Measurements from ENCODE around the gene AGRP.
A peak's percentile ranks its signal among the peaks of the same experiment; 100 is the strongest.
"Not testable (repeated sequence)": the region's sequence is repeated elsewhere in the genome, so short reads cannot be mapped to it uniquely, and the experiment has no call there.

AGRP gene, protein sequence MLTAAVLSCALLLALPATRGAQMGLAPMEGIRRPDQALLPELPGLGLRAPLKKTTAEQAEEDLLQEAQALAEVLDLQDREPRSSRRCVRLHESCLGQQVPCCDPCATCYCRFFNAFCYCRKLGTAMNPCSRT

DNA sequence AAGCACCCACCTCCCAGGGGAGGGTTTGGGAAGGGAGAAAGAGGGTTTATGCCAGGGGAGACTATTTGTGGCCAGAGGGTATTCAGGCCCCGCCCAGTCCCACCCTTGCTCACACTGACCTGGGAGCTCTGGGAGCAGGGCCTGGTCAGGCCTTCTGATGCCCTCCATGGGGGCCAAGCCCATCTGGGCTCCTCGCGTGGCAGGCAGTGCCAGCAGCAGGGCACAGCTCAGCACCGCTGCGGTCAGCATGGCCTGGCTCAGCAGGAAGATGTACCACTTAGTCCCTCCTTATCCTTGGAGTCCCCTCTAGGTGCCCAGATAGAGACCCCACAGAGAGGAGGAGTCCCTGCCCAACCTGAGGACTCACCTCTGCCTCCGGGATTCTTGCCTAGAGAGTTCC lies at the start of gene AGRP:
TSS of gene AGRP (minus strand) at position 398 of the 400 bp plus-strand sequence. CDS start at position 249, 149 bp downstream.
- FAIRE-seq (no peak), DNase-seq (ENCODE audit: low spot score) (no peak)

DNA sequence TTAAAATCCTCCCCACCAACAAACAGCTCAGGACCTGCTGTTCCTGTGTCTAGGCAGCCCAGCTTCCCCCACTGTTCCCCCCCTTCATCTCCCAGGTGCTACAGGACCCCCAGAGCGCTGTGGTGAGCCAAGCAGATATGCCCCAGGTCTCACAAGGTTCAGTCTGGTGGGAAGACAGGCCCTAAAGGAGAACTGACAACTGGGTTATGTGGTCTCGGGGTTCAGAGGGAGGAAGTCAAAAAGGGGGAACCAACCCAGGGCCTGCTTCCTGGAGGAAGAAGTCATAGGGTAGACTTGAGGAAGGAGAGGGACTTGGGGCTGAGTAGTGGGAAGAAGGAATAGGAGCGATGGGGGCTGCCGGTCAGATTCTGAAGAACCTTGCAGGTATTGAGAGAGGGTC lies 47.9 kb upstream of the AGRP start:
- DNase-seq (ENCODE audit: low spot score) (no peak), FAIRE-seq (no peak)

- no peak for FAIRE-seq
- DNase-seq (ENCODE audit: low spot score) = peak; percentile 83
These were observed 46.9 kb upstream of the AGRP start for GRCh38 chr16:67530013-67530939.

- FAIRE-seq (no peak), DNase-seq (ENCODE audit: low spot score) (no peak)
These were observed 46.2 kb upstream of the AGRP start for GRCh38 chr16:67529582-67530012.

DNA sequence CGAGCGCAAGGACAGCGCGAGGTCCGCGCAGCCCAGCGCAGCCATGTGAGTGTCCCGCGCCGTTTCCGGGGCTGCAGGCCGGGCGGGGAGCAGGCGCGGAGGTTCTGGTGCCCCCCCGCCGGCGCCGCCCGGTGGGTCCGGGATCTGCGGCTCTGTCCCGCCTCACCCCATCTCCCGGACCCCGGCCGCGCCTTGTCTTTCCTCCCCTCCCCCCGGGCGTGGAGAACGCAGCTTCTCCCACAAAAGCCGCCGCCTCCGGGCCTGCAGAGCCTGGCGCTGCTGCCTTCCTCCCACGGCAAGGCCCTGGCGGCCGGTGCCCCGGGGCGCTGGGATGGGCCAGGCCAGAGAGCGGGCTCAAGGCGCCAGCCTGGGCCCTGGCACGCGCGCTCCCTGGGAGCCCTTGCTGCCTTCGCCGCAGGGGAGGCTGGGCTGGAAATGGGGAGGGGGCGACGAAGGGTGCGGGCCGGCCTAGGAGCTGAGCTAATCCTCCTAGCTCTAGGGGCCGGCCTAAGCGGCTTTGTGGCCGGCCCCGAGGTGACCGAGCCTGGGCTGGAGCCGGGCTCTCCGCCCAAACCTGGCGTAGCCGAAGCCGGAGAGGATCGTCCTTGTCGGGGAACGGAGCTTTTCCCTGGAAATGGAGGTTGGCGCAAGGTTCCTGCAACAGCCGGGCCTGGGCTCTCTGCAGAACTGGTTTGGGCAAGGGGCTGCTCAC lies 45.7 kb upstream of the AGRP start:
- FAIRE-seq (no peak), DNase-seq (ENCODE audit: low spot score) (peak; percentile 54)

GRCh38 chr16:67528222-67528869 lies 45.0 kb upstream of the AGRP start, which contains the start of gene RIPOR1:
Gene RIPOR1 (plus strand): TSS chr16:67528829. CDS start chr16:67538447, 9,618 bp downstream.
- FAIRE-seq (no peak), DNase-seq (ENCODE audit: low spot score) (peak; percentile 83)

DNA sequence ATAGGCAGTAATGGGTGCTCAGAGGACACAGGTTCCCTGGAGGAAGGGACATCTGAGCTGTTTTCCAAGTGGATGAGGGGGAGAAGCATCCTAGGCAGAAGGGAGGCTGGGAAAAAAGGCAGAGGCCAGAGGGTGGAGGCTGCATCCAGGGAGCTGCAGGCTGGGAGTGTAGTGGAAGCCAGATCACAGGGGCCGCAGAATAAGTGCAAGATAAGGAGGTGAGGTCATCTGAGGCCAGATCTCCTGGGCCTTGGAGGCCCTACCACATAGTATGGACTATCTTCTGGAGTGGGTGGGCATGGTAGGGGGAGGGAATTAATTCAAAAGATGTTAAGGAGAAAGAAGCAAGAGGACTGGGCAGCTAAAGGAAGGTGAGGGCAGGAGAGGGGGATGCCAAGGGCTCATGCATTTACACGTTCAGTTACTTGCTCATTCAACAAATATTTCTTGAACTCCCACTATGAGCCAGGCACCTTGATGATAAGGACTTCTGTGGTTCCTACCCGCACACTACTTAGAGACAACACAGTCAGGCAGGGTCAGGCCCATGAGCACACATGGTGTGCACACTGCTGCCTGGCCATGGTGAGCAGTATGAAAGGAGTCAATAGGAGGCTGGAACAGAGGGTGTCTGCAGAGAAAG lies 42.9 kb upstream of the AGRP start:
- DNase-seq (ENCODE audit: low spot score) (no peak), FAIRE-seq (no peak)

GRCh38 chr16:67525176-67525860 lies 42.0 kb upstream of the AGRP start:
- no peak for DNase-seq (ENCODE audit: low spot score)
- FAIRE-seq = no peak

DNA sequence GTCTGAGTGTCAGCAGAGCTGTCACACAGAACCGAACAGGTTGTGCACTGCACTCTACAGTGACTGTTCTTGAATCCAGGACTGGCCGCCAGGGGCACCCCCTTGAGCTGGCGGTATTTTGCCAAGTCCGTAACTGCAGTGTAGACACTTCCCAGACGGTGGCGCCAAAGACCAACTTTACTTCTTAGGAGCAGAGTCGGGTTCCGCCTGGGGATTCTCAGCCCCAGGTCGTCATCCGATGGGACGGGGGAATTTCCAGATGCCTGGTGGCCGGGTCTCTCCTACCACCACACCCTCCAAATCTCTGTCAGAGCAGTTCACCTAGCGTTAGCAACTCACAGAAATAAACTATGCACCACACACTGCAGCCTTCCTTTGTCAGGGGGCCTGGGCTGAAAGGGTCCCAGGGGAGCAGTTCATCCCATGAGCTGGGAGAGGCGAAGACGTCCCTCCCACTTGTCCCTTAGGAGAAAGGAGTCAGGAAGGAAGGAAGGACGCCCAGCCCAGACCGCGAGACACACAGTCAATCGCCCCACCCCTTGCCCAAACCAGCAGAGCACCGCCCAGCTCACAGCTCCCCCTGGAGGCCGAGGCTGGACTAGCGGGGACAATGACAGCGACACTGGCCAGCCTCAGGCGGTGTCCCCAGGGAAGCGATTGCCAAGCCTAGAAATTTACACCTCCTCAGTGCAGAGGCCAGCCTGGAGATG lies 37.9 kb upstream of the AGRP start:
- peak; percentile 93 for DNase-seq (ENCODE audit: low spot score)
- FAIRE-seq = peak; percentile 59

DNA sequence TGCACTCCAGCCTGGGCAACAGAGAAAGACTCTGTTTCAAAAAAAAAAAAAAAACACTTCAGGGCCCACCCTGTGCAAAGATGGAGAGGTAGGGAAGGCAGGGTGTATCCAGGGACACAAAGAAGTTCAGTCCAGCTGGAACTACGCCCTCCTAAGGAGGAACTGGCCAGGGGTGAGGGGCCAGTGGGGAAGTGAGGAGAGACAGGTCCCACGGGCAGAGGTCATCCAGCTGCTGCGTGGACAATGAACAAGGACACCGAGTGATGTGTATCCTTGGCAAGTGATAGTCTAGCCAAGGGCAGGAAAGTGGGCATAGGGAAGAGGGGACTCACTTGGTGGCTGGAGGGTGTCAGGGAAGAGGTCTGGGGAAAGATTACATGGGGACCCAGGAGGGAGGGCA lies 35.9 kb upstream of the AGRP start:
- DNase-seq (ENCODE audit: low spot score) (no peak), FAIRE-seq (no peak)

- FAIRE-seq (no peak), DNase-seq (ENCODE audit: low spot score) (no peak)
These were observed 35.3 kb upstream of the AGRP start for GRCh38 chr16:67518676-67519075.

- DNase-seq (ENCODE audit: low spot score) (no peak), FAIRE-seq (no peak)
These were observed 34.5 kb upstream of the AGRP start for GRCh38 chr16:67517661-67518423.

GRCh38 chr16:67517155-67517445 lies 33.8 kb upstream of the AGRP start:
- FAIRE-seq (no peak), DNase-seq (ENCODE audit: low spot score) (no peak)

- DNase-seq (ENCODE audit: low spot score) (peak; percentile 71), FAIRE-seq (no peak)
These were observed 33.2 kb upstream of the AGRP start for GRCh38 chr16:67516296-67517154.

- DNase-seq (ENCODE audit: low spot score) = no peak
- FAIRE-seq = no peak
These were observed 31.1 kb upstream of the AGRP start for GRCh38 chr16:67514382-67514828.

- not testable (repeated sequence) for DNase-seq (ENCODE audit: low spot score); FAIRE-seq
These were observed 30.5 kb upstream of the AGRP start for GRCh38 chr16:67513892-67514291.

- no peak for FAIRE-seq
These were observed 25.7 kb upstream of the AGRP start for GRCh38 chr16:67509016-67509415.

GRCh38 chr16:67506468-67506867 lies 23.1 kb upstream of the AGRP start:
- FAIRE-seq (no peak), DNase-seq (ENCODE audit: low spot score) (no peak)

More at GRCh38 chr16:67509016-67509415, 25.7 kb upstream of the AGRP start:
- DNase-seq (ENCODE audit: low spot score) = no peak

All from urothelium cell line (cell line).